Mononuclear cell (primary cell): ENCODE data around the gene AIRE. TPM values are rescaled to one million over a fixed set of nuclear protein-coding genes. Genes with fewer than 3 reads are reported as not detected.

Experiments used
- H3K27me3 ChIP-seq: 2 replicates; pipeline ENCODE4 v1.6.0; 2011; ENCODE audit warnings: low read length, control low read depth; ENCODE audit not compliant: insufficient read depth
- H3K4me1 ChIP-seq: 2 replicates; pipeline ENCODE4 v1.5.1; 2011; ENCODE audit warnings: mild to moderate bottlenecking, low read length, control low read depth; ENCODE audit not compliant: insufficient read depth
- H3K4me3 ChIP-seq: 2 replicates; pipeline ENCODE4 v1.5.1; 2011; ENCODE audit warnings: mild to moderate bottlenecking, low read length, moderate library complexity
- H3K9me3 ChIP-seq: 2 replicates; pipeline ENCODE4 v1.5.1; 2011; ENCODE audit warnings: low read depth, mild to moderate bottlenecking, control low read depth, low read length
- total RNA-seq: library from RNA; depleted of rRNA; stranded (reverse); fragments of >200 nt; gene quantifications from one replicate; pipeline ENCODE4 v1.2.3, GENCODE V29; 2012

Gene AIRE
- total RNA-seq, 1 donor, result 0.10 TPM

DNA sequence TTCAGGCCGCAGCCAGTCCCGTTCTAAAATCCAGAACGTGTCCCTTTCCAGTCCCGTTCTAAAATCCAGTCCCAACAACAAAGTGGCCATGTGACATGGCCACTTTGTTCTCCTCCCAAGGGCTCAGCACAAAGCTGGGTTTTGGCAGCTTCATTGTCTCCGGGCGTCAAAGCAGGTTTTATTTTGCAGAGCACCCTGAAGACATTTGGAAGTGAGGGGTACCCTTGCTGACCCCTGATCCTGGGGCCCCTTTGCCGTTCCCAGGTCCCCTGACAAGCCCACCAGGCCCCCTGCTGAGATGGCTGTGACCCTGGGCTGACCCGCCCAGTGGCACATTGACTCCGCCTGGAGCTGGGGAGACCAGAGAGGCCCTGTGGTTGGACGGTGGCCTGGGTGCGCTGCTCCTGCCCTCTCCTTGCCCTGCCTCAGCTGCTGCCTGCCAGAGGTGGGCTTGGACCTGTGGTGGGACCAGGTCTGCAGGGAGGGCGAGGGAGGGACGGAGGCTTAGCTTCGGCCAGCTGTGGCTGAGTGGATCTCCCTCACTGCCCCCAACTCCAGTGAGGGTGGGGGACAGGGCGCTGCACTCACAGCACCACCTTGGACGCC is 18.4 kb downstream of the AIRE start:
- Histone ChIP-seq H3K4me1 (peaks cover 35% of the 10 kb centered on the region), H3K4me3 (no peak overlapping the region), H3K27me3 (no peaks in the 10 kb centered on the region), H3K9me3 (no peaks in the 10 kb centered on the region)

DNA sequence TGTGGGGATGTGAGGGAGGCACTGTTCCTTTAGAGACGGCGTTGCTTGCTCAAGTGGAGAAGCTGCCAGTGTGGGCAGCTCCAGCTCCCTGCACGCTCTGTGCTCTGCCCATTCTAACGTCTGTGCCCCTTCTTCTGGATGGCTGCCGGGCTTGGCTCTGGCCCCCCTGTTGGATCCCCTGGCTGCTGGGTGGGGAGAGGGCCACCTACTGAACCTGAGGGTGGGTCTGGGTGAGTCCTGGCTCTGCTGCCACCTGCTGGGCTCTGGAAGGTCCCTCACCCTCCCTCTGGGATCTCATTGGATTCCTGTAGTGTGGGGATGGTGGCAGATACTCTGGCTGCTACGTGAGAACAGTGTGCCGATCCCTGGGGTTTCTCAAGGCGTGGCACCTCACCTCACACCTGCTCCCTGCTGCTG is 19.2 kb downstream of the AIRE start:
- Histone ChIP-seq H3K4me3 (no peak overlapping the region), H3K9me3 (no peaks in the 10 kb centered on the region), H3K4me1 (peaks cover 30% of the 10 kb centered on the region), H3K27me3 (no peaks in the 10 kb centered on the region)

DNA sequence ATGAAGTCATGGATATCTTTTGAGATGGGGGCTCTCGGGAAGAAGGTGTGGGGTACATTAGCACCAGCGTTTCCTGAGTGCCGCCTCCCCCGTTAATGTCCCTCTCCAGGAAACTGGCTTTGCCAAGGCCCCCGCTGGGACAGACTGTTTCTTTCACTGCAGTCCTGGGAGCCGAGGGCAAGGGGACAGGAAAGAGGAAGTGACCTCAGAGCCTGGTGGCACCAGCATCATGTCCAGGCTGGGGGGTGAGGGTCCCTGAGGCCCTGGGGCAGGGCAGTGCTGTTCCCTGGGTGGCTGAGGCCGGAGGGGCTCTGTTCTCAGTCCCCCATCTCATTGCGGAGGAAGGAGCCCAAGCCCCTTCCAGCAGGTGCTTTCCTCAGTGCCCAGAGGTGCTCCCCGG is 20.0 kb downstream of the AIRE start:
- H3K4me3 ChIP-seq, result no peak overlapping the region
- H3K27me3 ChIP-seq, result no peaks in the 10 kb centered on the region
- H3K9me3 ChIP-seq, result no peaks in the 10 kb centered on the region
- H3K4me1 ChIP-seq, result peaks cover 28% of the 10 kb centered on the region

DNA sequence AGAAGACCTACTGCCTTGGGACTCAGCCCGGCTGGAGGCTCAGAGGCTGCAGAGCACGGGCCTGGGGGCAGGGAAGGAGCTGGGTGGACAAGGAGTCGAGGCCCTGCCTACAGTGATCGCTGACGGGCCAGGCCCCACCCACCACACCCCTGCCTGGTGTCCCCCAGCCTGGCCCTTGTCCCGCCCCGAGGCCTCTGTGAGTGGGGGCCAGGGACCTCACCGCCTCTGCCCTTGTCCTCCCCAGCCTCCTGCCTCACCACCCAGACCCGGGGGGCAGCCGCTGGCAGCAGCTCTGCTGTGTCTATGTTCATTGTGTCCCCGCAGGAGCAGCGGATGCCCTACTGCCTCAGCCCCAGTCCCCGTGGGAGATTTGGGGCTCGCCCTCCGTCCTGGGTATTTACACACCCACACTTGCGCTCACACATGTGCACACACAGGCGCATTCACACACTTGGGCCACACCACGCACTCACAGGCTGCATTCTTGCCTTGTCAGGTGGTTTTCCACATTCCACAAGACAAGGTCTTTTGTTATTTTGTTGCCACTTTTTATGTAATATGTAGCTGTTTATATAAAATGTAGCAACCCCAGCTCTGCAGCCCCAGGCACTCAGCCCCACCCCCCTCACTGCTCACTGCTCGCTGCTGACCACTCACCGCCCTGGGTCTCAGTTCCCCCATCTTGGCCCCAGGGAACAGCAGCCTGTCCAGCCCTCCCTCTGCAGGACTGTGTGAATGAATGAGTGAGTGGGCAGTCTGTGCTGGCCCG is 21.4 kb downstream of the AIRE start:
- no peak overlapping the region for H3K4me3 ChIP-seq
- H3K27me3 ChIP-seq, result no peaks in the 10 kb centered on the region
- peaks cover 14% of the 10 kb centered on the region for H3K4me1 ChIP-seq
- H3K9me3 ChIP-seq, result no peaks in the 10 kb centered on the region

DNA sequence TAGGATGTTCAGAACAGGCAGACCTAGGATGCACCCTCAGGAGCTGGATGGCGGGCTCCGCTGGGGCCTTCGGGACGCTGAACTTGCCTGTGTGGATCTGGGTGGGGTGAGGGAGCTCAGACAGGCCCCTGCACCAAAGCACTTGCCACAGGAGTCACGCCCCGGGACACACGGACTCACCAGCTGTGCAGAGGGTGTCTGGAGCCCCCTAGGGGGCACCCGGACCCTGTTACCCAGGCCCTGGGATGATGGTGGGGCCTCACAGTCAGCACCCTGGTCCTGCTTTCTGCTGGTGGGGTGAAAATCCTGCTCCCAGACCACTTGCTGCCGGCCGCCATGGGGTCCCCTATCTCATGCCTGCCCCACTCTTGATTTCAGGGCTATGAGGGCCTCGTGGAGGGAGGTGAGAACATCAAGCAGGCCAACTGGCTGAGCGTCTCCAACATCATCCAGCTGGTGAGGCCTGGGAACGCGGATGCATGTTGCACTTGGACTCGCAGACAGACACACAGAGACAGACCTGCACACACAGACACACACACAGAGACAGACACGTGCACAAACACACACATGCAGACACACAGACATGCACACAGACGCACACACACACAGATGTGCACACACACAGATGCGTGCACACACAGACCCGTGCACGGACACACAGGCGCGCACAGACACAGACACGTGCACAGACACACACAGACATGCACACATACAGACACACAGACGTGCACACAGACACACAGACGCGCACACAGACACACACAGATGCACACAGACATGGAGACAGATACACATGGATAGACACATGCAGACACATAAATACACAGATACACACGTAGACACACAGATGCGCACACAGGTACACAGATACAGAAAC is 25.2 kb downstream of the AIRE start:
- H3K4me3 ChIP-seq, result no peak overlapping the region
- H3K9me3 ChIP-seq, result no peaks in the 10 kb centered on the region
- no peaks in the 10 kb centered on the region for H3K27me3 ChIP-seq
- H3K4me1 ChIP-seq, result no peaks in the 10 kb centered on the region

DNA sequence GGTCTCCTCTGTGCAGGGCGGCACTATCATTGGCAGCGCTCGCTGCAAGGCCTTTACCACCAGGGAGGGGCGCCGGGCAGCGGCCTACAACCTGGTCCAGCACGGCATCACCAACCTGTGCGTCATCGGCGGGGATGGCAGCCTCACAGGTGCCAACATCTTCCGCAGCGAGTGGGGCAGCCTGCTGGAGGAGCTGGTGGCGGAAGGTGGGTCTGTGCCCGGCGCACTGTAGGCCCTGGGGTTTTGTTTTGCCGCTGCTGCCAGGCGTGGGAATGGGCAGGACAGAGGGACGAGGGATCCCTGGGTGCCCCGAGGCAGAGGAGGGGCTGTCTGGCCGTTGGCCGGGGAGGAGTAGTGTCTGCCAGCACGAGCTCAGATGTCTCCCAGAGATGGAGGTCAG is 26.4 kb downstream of the AIRE start:
- Histone ChIP-seq H3K9me3 (no peaks in the 10 kb centered on the region), H3K4me1 (no peaks in the 10 kb centered on the region), H3K4me3 (no peak overlapping the region), H3K27me3 (no peaks in the 10 kb centered on the region)

DNA sequence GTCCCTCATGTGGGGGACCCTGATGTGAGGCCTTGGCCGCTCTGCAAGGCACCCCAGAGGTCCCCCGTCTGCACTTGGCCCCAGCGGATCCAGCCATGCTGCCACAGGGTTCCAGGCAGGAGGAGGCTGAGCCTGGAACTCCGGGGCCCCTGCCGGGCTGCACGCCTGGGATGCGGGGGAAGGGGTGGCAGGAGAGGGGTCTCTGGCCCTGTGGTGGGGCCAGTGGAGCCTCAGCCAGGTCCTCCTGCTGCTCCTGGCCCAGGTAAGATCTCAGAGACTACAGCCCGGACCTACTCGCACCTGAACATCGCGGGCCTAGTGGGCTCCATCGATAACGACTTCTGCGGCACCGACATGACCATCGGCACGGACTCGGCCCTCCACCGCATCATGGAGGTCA is 27.0 kb downstream of the AIRE start:
- Histone ChIP-seq H3K4me3 (no peak overlapping the region), H3K4me1 (no peaks in the 10 kb centered on the region), H3K9me3 (no peaks in the 10 kb centered on the region), H3K27me3 (no peaks in the 10 kb centered on the region)

DNA sequence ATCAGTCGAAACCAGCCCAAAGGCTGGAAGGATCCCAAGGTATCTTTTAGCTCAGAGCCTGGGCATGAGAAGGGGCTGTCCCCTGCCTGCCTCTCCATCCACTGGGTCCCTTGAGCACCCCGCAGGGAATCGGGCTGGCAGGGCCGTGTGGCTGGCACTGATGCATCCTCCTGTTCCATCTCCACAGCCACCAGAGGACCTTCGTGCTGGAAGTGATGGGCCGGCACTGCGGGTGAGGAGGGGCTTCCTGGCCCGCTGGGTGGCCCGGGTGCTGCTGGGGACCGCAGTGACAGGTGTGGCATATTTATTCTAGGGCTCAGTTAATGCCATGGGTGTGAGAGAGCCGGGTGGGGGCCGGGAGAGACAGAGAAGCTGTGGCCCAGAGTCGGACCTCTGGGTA is 27.8 kb downstream of the AIRE start:
- Histone ChIP-seq H3K4me1 (no peaks in the 10 kb centered on the region), H3K4me3 (no peak overlapping the region), H3K27me3 (no peaks in the 10 kb centered on the region), H3K9me3 (no peaks in the 10 kb centered on the region)

DNA sequence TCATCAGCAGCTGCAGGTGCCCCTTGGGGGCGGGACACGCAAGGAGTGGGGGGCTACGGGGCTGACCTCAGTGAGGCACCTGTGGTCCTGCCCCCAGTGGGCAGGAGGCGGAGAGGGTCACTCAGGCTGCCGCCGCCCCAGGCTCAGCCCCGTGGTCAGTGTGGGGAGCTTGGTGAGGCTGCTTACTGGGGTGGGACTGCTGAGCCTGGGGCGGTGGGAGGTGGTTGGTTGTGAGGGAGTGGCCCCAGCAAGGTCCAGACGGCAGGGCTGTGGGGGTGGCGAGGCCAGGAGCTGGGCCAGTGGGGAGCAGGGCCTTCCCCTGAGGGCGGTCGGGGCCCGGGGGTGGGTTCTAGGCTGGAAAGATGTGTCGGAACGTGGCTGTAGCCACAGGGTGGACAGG is 28.5 kb downstream of the AIRE start:
- Histone ChIP-seq H3K4me1 (no peaks in the 10 kb centered on the region), H3K27me3 (no peaks in the 10 kb centered on the region), H3K9me3 (no peaks in the 10 kb centered on the region), H3K4me3 (no peak overlapping the region)

DNA sequence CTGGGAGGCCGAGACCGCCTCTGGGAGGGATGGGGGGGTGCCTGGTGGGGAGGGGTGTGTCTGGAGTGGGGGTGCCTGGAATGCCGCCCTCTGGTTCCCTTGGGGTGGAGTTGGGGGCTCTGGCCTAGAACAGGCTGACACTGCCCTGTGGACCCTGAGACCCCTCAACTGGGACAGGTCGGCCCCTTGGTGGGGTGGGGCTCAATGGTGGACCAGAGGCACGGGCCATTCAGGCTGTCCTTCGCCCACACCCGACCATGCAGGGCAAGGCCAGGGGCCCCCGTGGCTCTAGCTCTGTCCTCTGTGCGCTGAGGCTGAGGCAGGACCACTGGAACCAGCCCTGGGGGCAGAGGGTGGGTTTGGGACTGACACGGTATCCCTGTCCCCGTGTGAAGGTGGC is 28.9 kb downstream of the AIRE start:
- Histone ChIP-seq H3K27me3 (no peaks in the 10 kb centered on the region), H3K4me3 (no peak overlapping the region), H3K4me1 (no peaks in the 10 kb centered on the region), H3K9me3 (no peaks in the 10 kb centered on the region)

DNA sequence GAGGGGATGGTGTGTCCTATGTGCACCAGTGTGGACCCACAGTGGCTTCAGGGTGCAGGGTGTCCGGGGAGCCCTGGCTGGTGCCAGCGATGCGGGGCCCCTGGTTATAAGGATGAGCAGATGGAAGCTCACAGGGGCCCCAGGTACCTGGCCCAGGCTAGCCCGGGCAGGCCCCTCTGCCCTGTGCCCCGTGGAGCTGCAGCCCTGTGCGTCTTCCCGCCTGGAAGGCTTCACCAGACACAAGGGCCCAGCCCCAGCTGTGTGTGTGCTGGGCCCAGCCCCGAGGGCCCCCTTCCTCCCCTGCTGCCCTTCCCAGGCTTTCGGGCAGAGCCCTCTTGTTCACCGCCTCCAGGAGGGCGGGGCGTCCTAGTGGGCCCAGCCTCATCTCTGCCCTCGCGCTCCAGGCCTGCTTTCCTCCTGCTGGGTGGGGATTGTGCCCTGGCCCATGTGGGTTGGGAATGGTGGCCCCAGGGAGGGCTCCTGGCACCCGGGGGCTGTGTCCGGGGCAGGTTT is 30.1 kb downstream of the AIRE start:
- no peaks in the 10 kb centered on the region for H3K27me3 ChIP-seq
- no peaks in the 10 kb centered on the region for H3K4me1 ChIP-seq
- H3K9me3 ChIP-seq, result no peaks in the 10 kb centered on the region
- H3K4me3 ChIP-seq, result no peak overlapping the region

- H3K4me3 ChIP-seq, result no peak overlapping the region
- H3K4me1 ChIP-seq, result no peaks in the 10 kb centered on the region
Measured at GRCh38 chr21:44316277-44316900, 30.7 kb downstream of the AIRE start.

DNA sequence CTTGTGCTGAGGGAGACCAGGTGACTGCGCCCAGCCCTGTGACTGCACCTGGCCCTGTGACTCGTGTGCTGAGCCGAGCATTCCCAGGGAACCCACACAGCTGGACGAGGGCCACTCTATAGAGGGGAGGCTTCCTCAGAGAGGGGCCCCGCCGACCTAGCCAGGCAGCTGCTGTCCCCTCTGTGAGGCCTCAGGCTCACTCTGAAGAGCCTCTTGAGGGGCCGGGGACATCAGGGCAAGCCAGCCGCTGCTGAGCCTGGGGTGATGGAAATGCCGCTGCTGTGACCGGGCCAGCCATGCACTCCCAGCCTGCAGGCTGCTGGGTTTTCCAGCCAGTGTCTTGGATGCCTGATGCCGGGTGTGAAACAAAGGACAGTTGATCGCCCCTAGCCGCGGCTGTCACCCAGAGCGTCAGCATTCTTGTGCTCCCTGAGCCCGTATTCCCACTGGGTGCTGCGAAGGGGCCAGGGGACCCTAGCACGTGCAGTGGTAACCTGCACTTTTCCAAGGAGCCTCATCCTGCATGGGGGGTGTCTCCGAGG is 31.6 kb downstream of the AIRE start:
- H3K9me3 ChIP-seq, result no peaks in the 10 kb centered on the region
- no peak overlapping the region for H3K4me3 ChIP-seq
- H3K4me1 ChIP-seq, result no peaks in the 10 kb centered on the region
- H3K27me3 ChIP-seq, result no peaks in the 10 kb centered on the region

More at GRCh38 chr21:44316277-44316900, 30.7 kb downstream of the AIRE start:
- Histone ChIP-seq H3K9me3 (no peaks in the 10 kb centered on the region), H3K27me3 (no peaks in the 10 kb centered on the region)

DNA sequence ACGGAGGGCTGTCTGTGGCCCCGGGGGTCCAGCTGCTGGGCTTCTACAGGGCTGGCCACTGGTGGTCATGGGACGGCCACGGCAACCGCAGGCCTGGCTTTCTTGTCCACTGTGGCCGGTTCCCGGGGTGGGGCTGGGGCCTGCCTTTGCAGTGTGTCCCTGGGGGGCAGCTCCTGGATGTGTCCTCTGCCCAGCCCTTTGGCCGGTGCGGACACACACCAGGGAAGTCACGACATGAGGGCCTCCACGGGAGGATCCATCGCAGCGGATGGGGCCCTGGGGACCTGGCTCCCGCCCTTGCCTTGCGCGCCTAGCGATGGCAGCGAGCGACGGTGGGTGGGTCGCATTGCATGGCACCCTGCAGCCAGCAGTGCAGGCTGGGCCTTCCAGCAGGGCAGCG is 32.2 kb downstream of the AIRE start:
- Histone ChIP-seq H3K9me3 (no peaks in the 10 kb centered on the region), H3K27me3 (no peaks in the 10 kb centered on the region), H3K4me1 (no peaks in the 10 kb centered on the region), H3K4me3 (no peak overlapping the region)
